OCI-LY1 (cell line): ENCODE measurements around the gene PCP4.

Source experiments
- H2AFZ ChIP-seq: fragments of 200-600 bp; sonication (generic), shearing (Covaris generic); 2 replicates; pipeline ENCODE4 v1.6.0; 2014; ENCODE audit warnings: antibody characterized with exemption, mild to moderate bottlenecking, low read length
- H3F3A ChIP-seq: fragments of 200-600 bp; sonication (generic), shearing (Covaris generic); 2 replicates; pipeline ENCODE4 v1.6.0; 2014; ENCODE audit warnings: mild to moderate bottlenecking, antibody characterized with exemption, low read length, moderate library complexity; ENCODE audit not compliant: insufficient read depth
- H3K27ac ChIP-seq: fragments of 200-600 bp; sonication (generic); 2 replicates; pipeline ENCODE4 v1.5.1; 2014; ENCODE audit warnings: low read length, mixed run types, mild to moderate bottlenecking, low read depth; ENCODE audit not compliant: poor library complexity, severe bottlenecking
- H3K27me3 ChIP-seq: fragments of 200-600 bp; sonication (generic); 2 replicates; pipeline ENCODE4 v1.6.0; 2014; ENCODE audit warnings: antibody characterized with exemption, mild to moderate bottlenecking, low read length, moderate library complexity; ENCODE audit not compliant: insufficient read depth
- H3K36me3 ChIP-seq: fragments of 200-600 bp; sonication (generic); 2 replicates; pipeline ENCODE4 v1.6.1; 2014; ENCODE audit warnings: mild to moderate bottlenecking, antibody characterized with exemption, low read length, moderate library complexity, mixed read lengths; ENCODE audit not compliant: insufficient read depth
- H3K4me1 ChIP-seq: fragments of 200-600 bp; sonication (generic); 2 replicates; pipeline ENCODE4 v1.5.1; 2014; ENCODE audit warnings: mild to moderate bottlenecking, low read length, moderate library complexity; ENCODE audit not compliant: insufficient read depth, severe bottlenecking
- H3K4me2 ChIP-seq: fragments of 200-600 bp; sonication (generic), shearing (Covaris generic); 2 replicates; pipeline ENCODE4 v1.6.1; 2014; ENCODE audit warnings: low read length
- H3K4me3 ChIP-seq: fragments of 200-600 bp; sonication (generic); 2 replicates; pipeline ENCODE4 v1.5.1; 2014; ENCODE audit warnings: low read length, low read depth, mild to moderate bottlenecking, mixed read lengths; ENCODE audit not compliant: poor library complexity, severe bottlenecking
- H3K79me2 ChIP-seq: fragments of 200-600 bp; shearing (Covaris generic); 2 replicates; pipeline ENCODE4 v1.6.1; 2016; ENCODE audit warnings: mixed run types, low read length, mixed read lengths; ENCODE audit not compliant: insufficient read depth
- H3K9ac ChIP-seq: fragments of 200-600 bp; sonication (generic), shearing (Covaris generic); 2 replicates; pipeline ENCODE4 v1.6.1; 2014; ENCODE audit warnings: mild to moderate bottlenecking, low read length, mixed read lengths
- H3K9me2 ChIP-seq: fragments of 200-600 bp; sonication (generic), shearing (Covaris generic); 2 replicates; pipeline ENCODE4 v1.6.1; 2014; ENCODE audit warnings: low read depth, mild to moderate bottlenecking, low read length, mixed read lengths
- H3K9me3 ChIP-seq: fragments of 200-600 bp; shearing (Covaris generic); 2 replicates; pipeline ENCODE4 v1.6.1; 2014; ENCODE audit warnings: low read length, mixed read lengths
- H4K20me1 ChIP-seq: fragments of 200-600 bp; sonication (generic), shearing (Covaris generic); 2 replicates; pipeline ENCODE4 v1.6.0; 2016; ENCODE audit warnings: mild to moderate bottlenecking, low read length; ENCODE audit not compliant: insufficient read depth
- CTCF ChIP-seq: fragments of 200-600 bp; sonication (generic), shearing (Covaris generic); IDR thresholded peaks from 2 replicates; pipeline ENCODE4 v1.5.1; 2017; ENCODE audit warnings: mild to moderate bottlenecking, antibody characterized with exemption, low read length, moderate library complexity, mixed read lengths
- EZH2 ChIP-seq: fragments of 200-600 bp; sonication (generic), shearing (Covaris generic); IDR thresholded peaks from 2 replicates; pipeline ENCODE4 v1.8.0; 2017; ENCODE audit warnings: borderline replicate concordance, mixed run types, mild to moderate bottlenecking, antibody characterized with exemption, low read length, moderate library complexity, mixed read lengths

The PCP4 gene

GRCh38 chr21:39852021-39852721 is 15.1 kb upstream of the PCP4 start:
- Histone ChIP-seq H3K9me3 (no peaks in the 10 kb centered on the region), H3K27me3 (no peaks in the 10 kb centered on the region), H3K4me2 (no peak overlapping the region), H3K4me3 (no peak overlapping the region), H3K9ac (no peak overlapping the region), H3F3A (no peaks in the 10 kb centered on the region), H3K9me2 (no peaks in the 10 kb centered on the region), H4K20me1 (no peaks in the 10 kb centered on the region), H3K4me1 (no peaks in the 10 kb centered on the region), H3K27ac (no peak overlapping the region), H2AFZ (no peak overlapping the region), H3K79me2 (no peaks in the 10 kb centered on the region), H3K36me3 (no peaks in the 10 kb centered on the region)
- TF ChIP-seq CTCF (no peak), EZH2 (no peak)

GRCh38 chr21:39852726-39853500 is 14.3 kb upstream of the PCP4 start:
- H3K4me3 ChIP-seq: no peak overlapping the region
- H3K9ac ChIP-seq: no peak overlapping the region
- H3K9me3 ChIP-seq: no peaks in the 10 kb centered on the region
- H3K4me1 ChIP-seq: no peaks in the 10 kb centered on the region
- no peaks in the 10 kb centered on the region for H3F3A ChIP-seq
- no peaks in the 10 kb centered on the region for H3K27me3 ChIP-seq
- no peaks in the 10 kb centered on the region for H3K79me2 ChIP-seq
- no peak overlapping the region for H3K27ac ChIP-seq
- no peaks in the 10 kb centered on the region for H3K36me3 ChIP-seq
- TF ChIP-seq CTCF: no peak
- no peak for TF ChIP-seq EZH2
- no peak overlapping the region for H3K4me2 ChIP-seq
- H3K9me2 ChIP-seq: no peaks in the 10 kb centered on the region
- H2AFZ ChIP-seq: no peak overlapping the region
- no peaks in the 10 kb centered on the region for H4K20me1 ChIP-seq

GRCh38 chr21:39854572-39854971 is 12.7 kb upstream of the PCP4 start:
- no peaks in the 10 kb centered on the region for H3F3A ChIP-seq
- H3K4me3 ChIP-seq: no peak overlapping the region
- H3K9me2 ChIP-seq: no peaks in the 10 kb centered on the region
- no peaks in the 10 kb centered on the region for H3K36me3 ChIP-seq
- TF ChIP-seq CTCF: peak; percentile 23; the same call in 1 of the 2 replicates
- TF ChIP-seq EZH2: no peak
- H3K4me1 ChIP-seq: no peaks in the 10 kb centered on the region
- H2AFZ ChIP-seq: no peak overlapping the region
- no peak overlapping the region for H3K27ac ChIP-seq
- no peaks in the 10 kb centered on the region for H4K20me1 ChIP-seq
- H3K27me3 ChIP-seq: no peaks in the 10 kb centered on the region
- H3K79me2 ChIP-seq: no peaks in the 10 kb centered on the region
- no peak overlapping the region for H3K9ac ChIP-seq
- no peaks in the 10 kb centered on the region for H3K9me3 ChIP-seq
- H3K4me2 ChIP-seq: no peak overlapping the region
